Keratinocyte (primary cell): ENCODE results near the gene OR52E8.

Experiments used
- CTCF ChIP-seq, 3 experiments: IDR thresholded peaks in 1 of 3; conservative IDR thresholded peaks in 1 of 3; optimal IDR thresholded peaks in 1 of 3; 2 replicates in 2 of 3; 3 replicates in 1 of 3; pipeline versions ENCODE3 to v1.5.1; 2011; ENCODE audit warnings: low read length in 3 of 3, mild to moderate bottlenecking in 3 of 3, moderate library complexity in 2 of 3, control low read depth in 1 of 3, inconsistent platforms in 1 of 3; ENCODE audit not compliant: insufficient read depth in 2 of 3; ENCODE audit errors: extremely low read depth in 1 of 3
- EZH2 ChIP-seq: IDR thresholded peaks from one replicate; pipeline ENCODE4 v1.6.1; 2012; ENCODE audit warnings: inconsistent platforms, mild to moderate bottlenecking, low read length, moderate library complexity

GRCh38 chr11:5818245-5818886 lies 39.1 kb downstream of the OR52E8 start:
- no peak for TF ChIP-seq CTCF (optimal IDR thresholded peaks at IDR 0.05 in 1 of 3, IDR thresholded peaks at IDR 0.05 in 1 of 3, conservative IDR thresholded peaks at IDR 0.05 in 1 of 3; ENCODE audit: extremely low read depth in 1 of 3, insufficient read depth in 2 of 3, low read length in 3 of 3)
- TF ChIP-seq EZH2: no peak
